Activated CD8-positive, alpha-beta memory T cell treated with anti-CD3 and anti-CD28 coated beads, Interleukin-2, amount 50 U/mL, for 4 hours (primary cell): ENCODE results near the gene COL19A1.
"Not testable (repeated sequence)": the region's sequence is repeated elsewhere in the genome, so short reads cannot be mapped to it uniquely, and the experiment has no call there.

Experiments
- DNase-seq: peaks from one replicate; pipeline ENCODE4 v3.0.0-alpha.2; 2020

The COL19A1 gene

GRCh38 chr6:69973763-69974162, 107.4 kb downstream of the COL19A1 start:
- DNase-seq = no peak

- DNase-seq = no peak
These were observed 107.8 kb downstream of the COL19A1 start for GRCh38 chr6:69974193-69974592.

- no peak for DNase-seq
These were observed 110.3 kb downstream of the COL19A1 start for GRCh38 chr6:69976591-69977090.

GRCh38 chr6:69980624-69981023, 114.3 kb downstream of the COL19A1 start:
- DNase-seq = no peak

GRCh38 chr6:69984506-69984905, 118.2 kb downstream of the COL19A1 start:
- no peak for DNase-seq

GRCh38 chr6:69985180-69985579, 118.8 kb downstream of the COL19A1 start:
- DNase-seq = no peak

GRCh38 chr6:69987550-69987949, 121.2 kb downstream of the COL19A1 start:
- no peak for DNase-seq

- no peak for DNase-seq
These were observed 122.2 kb downstream of the COL19A1 start for GRCh38 chr6:69988458-69989126.

GRCh38 chr6:69994251-69994650, 127.9 kb downstream of the COL19A1 start:
- no peak for DNase-seq

GRCh38 chr6:70008189-70008588, 141.8 kb downstream of the COL19A1 start:
- DNase-seq = no peak

GRCh38 chr6:70010339-70010738, 144.0 kb downstream of the COL19A1 start:
- DNase-seq = not testable (repeated sequence)

GRCh38 chr6:70023201-70023600, 156.8 kb downstream of the COL19A1 start:
- DNase-seq = not testable (repeated sequence)

- no peak for DNase-seq
These were observed 161.9 kb downstream of the COL19A1 start for GRCh38 chr6:70028246-70028645.

GRCh38 chr6:70028926-70029325, 162.6 kb downstream of the COL19A1 start:
- no peak for DNase-seq

- DNase-seq = no peak
These were observed 167.4 kb downstream of the COL19A1 start for GRCh38 chr6:70033781-70034180.

GRCh38 chr6:70037445-70037844, 171.1 kb downstream of the COL19A1 start:
- no peak for DNase-seq

GRCh38 chr6:70040766-70041165, 174.4 kb downstream of the COL19A1 start:
- no peak for DNase-seq

GRCh38 chr6:70041411-70041810, 175.1 kb downstream of the COL19A1 start:
- no peak for DNase-seq

GRCh38 chr6:70045413-70045812, 179.1 kb downstream of the COL19A1 start:
- no peak for DNase-seq

GRCh38 chr6:70051197-70052124, 185.1 kb downstream of the COL19A1 start:
- no peak for DNase-seq

GRCh38 chr6:70059039-70059719, 192.8 kb downstream of the COL19A1 start:
- no peak for DNase-seq

GRCh38 chr6:70060680-70061079, 194.3 kb downstream of the COL19A1 start:
- no peak for DNase-seq

GRCh38 chr6:70061546-70061945, 195.2 kb downstream of the COL19A1 start:
- no peak for DNase-seq
